Measurements from ENCODE around the gene WASF3.
A peak's percentile ranks its signal among the peaks of the same experiment; 100 is the strongest.
"Not testable (repeated sequence)": the region's sequence is repeated elsewhere in the genome, so short reads cannot be mapped to it uniquely, and the experiment has no call there.

Gene WASF3

GRCh38 chr13:26636073-26636472 lies 78.6 kb downstream of the WASF3 start:
- not testable (repeated sequence) for DNase-seq (ENCODE audit: low spot score)

GRCh38 chr13:26646603-26647002 lies 89.1 kb downstream of the WASF3 start:
- no peak for DNase-seq (ENCODE audit: low spot score)

GRCh38 chr13:26651234-26651633 lies 93.8 kb downstream of the WASF3 start:
- DNase-seq (ENCODE audit: low spot score): no peak

GRCh38 chr13:26653310-26653709 lies 95.8 kb downstream of the WASF3 start:
- DNase-seq (ENCODE audit: low spot score): no peak

DNA sequence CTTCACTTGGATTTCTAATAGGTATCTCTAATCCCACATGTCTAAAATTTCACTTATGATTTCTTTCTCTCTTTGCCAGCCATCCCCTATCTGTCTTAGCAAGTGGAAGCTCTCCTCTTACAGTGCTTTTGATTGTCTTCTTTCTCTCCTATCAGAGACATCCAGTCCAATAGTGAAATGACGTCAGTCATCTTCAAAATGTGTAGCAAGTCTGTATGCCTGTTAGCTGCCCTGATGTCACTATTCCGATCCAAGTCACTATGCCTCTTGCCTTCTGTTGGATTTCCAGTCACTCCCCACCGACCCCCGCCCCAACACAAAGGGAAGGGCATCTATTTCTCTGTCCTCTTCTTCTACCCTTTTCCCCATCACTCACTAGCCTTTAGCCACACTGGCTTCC lies 96.4 kb downstream of the WASF3 start:
- DNase-seq (ENCODE audit: low spot score): no peak

DNA sequence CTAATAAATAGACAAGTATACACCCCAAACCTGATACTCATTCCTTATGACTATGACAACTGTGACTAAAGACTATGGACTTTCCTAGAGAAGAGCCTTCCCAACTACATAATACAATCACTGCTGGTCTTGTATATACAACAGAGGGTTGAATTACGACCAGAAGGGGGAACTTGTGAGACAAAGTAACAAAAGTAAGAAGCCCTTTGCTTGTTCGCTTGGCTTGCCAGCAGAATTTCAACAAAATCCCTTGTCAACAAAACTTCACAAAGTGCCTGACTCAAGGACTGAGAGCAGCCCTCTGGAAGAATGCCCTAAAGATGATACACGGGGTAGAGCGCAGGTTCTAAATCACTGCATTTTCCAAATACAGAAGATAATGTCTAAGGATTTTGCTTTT lies 99.4 kb downstream of the WASF3 start:
- peak; percentile 52 for DNase-seq (ENCODE audit: low spot score)

GRCh38 chr13:26658448-26659385 lies 101.2 kb downstream of the WASF3 start:
- DNase-seq (ENCODE audit: low spot score): no peak

DNA sequence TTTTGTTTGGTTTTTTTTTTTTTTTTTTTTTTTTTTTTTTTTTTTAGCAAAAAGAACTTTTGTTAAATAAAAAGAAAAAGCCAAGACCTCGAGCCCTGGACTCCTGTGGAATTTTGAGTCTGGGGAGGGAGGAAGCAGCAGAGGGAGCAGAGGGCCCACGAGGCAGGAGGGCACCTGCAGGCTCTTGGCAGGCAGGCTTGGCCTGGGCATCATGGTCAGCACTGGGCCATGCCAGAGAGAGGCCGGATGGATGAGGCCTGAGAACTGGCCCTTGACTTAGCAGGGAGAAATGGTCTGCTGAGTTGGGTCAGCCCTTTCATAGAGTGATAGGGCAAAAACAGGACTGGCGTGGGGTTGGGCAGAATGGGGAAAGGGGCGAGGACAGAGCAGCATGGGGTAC lies 102.7 kb downstream of the WASF3 start:
- DNase-seq (ENCODE audit: low spot score): no peak

GRCh38 chr13:26660766-26661165 lies 103.3 kb downstream of the WASF3 start:
- no peak for DNase-seq (ENCODE audit: low spot score)

GRCh38 chr13:26663791-26664190 lies 106.3 kb downstream of the WASF3 start:
- DNase-seq (ENCODE audit: low spot score): peak; percentile 46

DNA sequence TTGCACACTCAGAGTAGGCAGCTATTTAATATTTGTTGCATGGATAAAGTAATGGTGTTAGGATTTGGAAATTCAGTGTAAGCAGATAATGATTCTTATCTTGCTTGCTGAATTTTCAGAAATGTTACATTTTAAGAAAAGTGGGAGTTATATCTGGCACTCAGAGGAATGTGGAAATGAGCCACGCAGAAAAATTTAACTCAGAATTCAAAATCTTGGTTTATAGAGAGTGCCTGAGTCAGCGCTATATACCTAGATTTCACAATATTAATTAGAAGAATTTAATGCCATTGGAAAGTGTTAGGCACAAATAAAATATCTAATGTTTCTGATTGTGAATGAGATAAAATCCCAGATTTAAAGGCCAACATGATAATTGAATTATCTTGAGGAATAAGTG lies 106.8 kb downstream of the WASF3 start:
- DNase-seq (ENCODE audit: low spot score): no peak

GRCh38 chr13:26664876-26665275 lies 107.4 kb downstream of the WASF3 start:
- DNase-seq (ENCODE audit: low spot score): peak; percentile 11

DNA sequence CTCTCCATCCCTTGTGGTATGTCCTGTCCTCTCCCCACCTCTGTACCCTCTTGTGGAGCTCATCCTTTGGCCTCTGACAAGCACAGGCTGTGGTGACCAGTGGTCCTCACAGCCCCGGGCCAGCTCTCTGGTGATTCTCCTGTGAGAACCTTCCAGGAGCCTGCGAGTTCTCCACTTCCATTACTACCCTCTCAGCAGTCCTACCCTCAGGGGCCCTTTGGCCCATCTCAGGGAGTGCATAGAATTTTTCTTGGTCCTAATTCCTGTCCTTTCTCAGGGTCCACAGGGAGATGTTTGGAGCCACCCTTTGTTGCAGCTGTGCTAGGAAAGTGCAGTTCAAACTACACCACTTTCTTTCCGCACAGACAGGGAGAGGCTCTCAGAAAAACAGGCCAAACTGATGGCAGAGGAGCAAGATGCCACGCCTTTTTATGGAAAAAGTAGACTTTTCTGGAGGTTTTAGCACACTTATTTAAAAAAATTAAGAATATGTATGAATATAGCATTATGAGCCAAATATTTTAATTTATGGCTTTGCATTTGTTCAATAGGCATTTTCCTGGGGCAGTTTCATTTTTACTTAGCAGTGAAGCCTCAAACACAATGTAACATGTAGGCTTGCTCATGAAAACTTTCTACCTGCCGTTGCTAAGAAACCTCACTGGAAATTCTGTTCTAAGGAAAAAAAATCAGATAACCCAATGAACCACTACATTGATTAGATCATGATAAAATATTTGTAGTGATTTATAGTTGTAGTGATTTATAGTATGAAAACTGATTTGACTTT lies 111.1 kb downstream of the WASF3 start:
- no peak for DNase-seq (ENCODE audit: low spot score)

DNA sequence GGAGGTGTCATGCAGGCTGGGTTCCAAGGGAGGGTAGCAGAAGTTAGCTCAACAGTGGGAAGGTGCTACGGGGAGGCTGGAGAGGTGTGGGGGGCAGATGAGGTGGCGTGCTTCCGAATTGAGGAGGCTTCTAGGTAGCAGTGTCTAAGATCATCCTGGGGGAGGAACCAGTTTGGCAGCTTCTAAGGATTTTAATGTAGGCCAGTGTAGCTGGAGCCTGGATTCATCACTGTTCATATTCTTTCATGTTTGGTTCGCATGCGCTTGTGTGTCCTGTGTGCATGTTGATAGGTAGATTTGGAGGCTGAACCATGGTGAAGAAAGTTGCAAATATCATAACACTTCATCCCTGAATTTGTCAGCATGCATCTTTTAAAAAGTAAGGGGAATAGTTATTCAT lies 116.4 kb downstream of the WASF3 start:
- no peak for DNase-seq (ENCODE audit: low spot score)

GRCh38 chr13:26677156-26677555 lies 119.7 kb downstream of the WASF3 start:
- DNase-seq (ENCODE audit: low spot score): no peak

DNA sequence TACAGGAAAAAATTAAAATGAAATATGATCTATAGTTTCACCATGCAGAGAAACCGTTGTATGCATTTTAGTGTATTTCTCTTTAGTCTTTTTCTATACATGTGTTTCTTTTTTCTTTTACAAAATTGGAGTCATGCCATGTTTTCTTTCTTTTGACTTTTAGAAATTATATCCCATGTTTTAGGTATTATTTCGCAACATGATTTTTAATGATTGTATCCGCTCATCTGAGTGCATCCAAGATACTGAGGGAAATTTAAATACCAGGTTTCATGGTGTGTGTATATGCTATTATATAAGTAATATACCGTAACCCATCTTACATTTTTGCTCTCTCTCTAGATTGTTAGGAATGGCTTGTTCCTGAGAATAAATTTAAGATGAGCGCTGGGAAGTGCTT lies 120.8 kb downstream of the WASF3 start:
- no peak for DNase-seq (ENCODE audit: low spot score)

DNA sequence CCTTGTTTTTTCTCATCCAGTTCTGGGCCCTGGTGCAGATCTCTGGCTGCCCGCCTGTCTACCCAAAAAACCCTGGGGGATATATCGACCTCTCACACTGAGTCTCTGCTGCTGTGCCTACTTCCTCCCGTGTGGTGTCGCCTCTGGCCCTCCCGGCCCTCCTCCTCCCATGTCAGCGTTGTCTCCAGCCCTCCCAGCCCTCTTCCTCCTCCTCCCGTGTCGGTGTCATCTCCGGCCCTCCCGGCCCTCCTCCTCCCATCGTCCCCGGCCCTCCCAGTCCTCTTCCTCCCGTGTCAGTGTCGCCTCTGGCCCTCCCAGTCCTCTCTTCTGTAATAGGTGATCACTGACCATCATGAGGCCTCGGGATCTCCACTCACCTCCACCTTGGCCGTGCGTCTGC lies 121.3 kb downstream of the WASF3 start:
- no peak for DNase-seq (ENCODE audit: low spot score)

DNA sequence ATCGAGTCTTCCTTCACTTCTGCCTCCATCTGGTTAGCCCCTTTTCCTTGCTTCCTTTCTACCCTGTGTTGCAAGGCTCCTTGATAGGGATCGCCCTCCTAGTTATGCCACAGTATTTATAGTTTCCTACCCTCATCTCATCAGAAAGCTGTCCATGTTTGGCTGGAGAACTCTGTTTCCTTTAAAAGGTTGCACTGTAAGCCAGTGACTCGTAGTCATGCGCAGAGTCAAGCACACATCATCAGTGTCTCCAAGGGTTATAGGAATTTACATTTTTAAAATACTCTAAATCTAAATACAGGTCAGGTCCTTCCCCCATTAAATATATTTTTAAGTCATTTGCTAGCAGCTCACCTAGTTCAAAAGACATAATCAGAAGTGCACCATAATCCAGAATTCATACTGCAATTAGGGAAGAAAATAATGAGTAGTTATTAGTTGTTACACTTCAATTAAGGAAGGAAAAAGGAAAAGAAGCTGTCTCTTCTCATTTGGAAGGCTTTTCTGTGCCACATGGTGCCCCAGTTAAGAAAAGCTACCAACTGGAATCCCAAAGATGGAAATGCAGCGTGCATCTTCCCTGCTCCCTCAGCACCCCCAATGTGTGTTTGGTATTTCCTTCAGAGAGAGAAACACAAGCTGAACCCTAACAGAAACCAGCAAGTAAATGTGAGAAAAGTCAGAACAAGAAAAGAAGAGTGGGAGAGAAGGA lies 122.1 kb downstream of the WASF3 start:
- DNase-seq (ENCODE audit: low spot score): no peak

DNA sequence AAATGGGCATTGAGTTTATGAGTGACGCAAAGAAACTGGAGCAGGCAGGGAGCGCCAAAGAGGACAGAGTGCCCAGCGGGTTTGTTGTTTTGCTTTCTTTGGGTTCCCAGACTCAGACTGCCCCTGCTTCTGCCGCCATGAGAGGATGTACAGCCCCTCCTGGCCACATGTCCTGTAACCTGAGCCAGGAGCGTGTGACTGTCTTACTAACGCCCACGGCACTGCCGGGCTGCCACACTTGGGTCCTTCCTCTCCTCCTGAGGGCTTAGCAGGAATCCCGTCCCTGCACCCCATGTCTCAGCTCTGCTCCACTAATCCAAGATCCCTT lies 122.6 kb downstream of the WASF3 start:
- no peak for DNase-seq (ENCODE audit: low spot score)

GRCh38 chr13:26680572-26680971 lies 123.1 kb downstream of the WASF3 start:
- DNase-seq (ENCODE audit: low spot score): no peak

- DNase-seq (ENCODE audit: low spot score): no peak
Measured at GRCh38 chr13:26681036-26681435, 123.6 kb downstream of the WASF3 start.

DNA sequence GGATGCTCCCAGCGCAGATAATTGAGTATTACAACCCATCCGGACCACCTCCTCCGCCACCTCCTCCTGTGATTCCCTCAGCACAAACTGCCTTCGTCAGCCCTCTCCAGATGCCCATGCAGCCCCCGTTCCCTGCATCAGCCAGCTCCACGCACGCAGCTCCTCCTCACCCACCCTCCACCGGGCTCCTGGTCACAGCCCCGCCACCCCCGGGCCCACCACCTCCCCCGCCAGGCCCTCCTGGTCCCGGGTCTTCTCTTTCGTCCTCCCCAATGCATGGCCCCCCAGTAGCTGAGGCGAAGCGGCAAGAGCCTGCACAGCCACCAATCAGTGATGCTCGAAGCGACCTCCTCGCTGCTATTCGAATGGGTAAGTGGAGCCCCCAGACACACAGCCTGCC lies 125.1 kb downstream of the WASF3 start:
- no peak for DNase-seq (ENCODE audit: low spot score)

DNA sequence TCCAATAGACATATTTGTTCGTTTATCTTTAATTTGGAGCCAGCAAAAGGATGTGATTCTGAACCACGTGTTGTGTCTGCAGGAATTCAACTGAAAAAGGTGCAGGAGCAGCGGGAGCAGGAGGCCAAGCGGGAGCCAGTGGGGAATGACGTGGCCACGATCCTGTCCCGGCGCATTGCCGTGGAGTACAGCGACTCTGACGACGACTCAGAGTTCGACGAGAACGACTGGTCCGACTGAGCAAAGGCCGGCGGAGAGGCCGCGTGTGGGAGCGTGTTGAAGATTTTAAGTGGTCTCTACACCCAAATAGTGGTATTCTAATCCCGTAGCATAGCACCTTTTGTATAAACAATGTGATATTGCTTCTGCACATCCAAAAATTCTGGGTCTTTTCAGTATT lies 128.1 kb downstream of the WASF3 start:
- no peak for DNase-seq (ENCODE audit: low spot score)
